GM21447 (cell line): ENCODE measurements around the gene SYK.
"Not testable (repeated sequence)": the region's sequence is repeated elsewhere in the genome, so short reads cannot be mapped to it uniquely, and the experiment has no call there.

Source experiments
- ATAC-seq: cut with Tn5 transposase; IDR thresholded peaks from one replicate; pipeline ENCODE4 v1.9.1; 2021; ENCODE audit not compliant: unreplicated experiment

SYK gene

GRCh38 chr9:90801241-90801972 is at the start of gene SYK:
Gene SYK, plus strand, starts transcription at chr9:90801819. Its CDS starts 42,080 bp downstream, at chr9:90843899.
- ATAC-seq = peak; percentile 43

- ATAC-seq = not testable (repeated sequence)
Measured at GRCh38 chr9:90755514-90756371, 45.9 kb upstream of the SYK start.

GRCh38 chr9:90760577-90760976 is 41.0 kb upstream of the SYK start:
- not testable (repeated sequence) for ATAC-seq

- ATAC-seq = no peak
Measured at GRCh38 chr9:90766731-90767130, 34.9 kb upstream of the SYK start.

GRCh38 chr9:90767523-90768100 is 34.0 kb upstream of the SYK start:
- no peak for ATAC-seq

- ATAC-seq = no peak
Measured at GRCh38 chr9:90770182-90770738, 31.4 kb upstream of the SYK start.

GRCh38 chr9:90770927-90771326 is 30.7 kb upstream of the SYK start:
- ATAC-seq = no peak

- ATAC-seq = no peak
Measured at GRCh38 chr9:90772386-90772785, 29.2 kb upstream of the SYK start.

GRCh38 chr9:90773617-90774016 is 28.0 kb upstream of the SYK start:
- no peak for ATAC-seq

GRCh38 chr9:90774071-90774470 is 27.5 kb upstream of the SYK start:
- ATAC-seq = no peak

GRCh38 chr9:90774682-90775081 is 26.9 kb upstream of the SYK start:
- ATAC-seq = peak; percentile 89

- ATAC-seq = peak; percentile 34
Measured at GRCh38 chr9:90775657-90776056, 26.0 kb upstream of the SYK start.

GRCh38 chr9:90778746-90779145 is 22.9 kb upstream of the SYK start:
- no peak for ATAC-seq

GRCh38 chr9:90783552-90783951 is 18.1 kb upstream of the SYK start:
- ATAC-seq = no peak

GRCh38 chr9:90783964-90784363 is 17.7 kb upstream of the SYK start:
- ATAC-seq = no peak

- peak; percentile 54 for ATAC-seq
Measured at GRCh38 chr9:90787771-90788460, 13.7 kb upstream of the SYK start.

- ATAC-seq = peak; percentile 33
Measured at GRCh38 chr9:90788527-90788926, 13.1 kb upstream of the SYK start.

GRCh38 chr9:90789408-90789807 is 12.2 kb upstream of the SYK start:
- no peak for ATAC-seq

GRCh38 chr9:90789862-90790261 is 11.8 kb upstream of the SYK start:
- ATAC-seq = no peak

GRCh38 chr9:90793024-90793423 is 8.6 kb upstream of the SYK start:
- not testable (repeated sequence) for ATAC-seq

- no peak for ATAC-seq
Measured at GRCh38 chr9:90793729-90794128, 7.9 kb upstream of the SYK start.
